Natural killer cell (primary cell): ENCODE results near the gene NAB1. TPM values are rescaled to one million over a fixed set of nuclear protein-coding genes. Genes with fewer than 3 reads are reported as not detected.
"Not testable (repeated sequence)": the region's sequence is repeated elsewhere in the genome, so short reads cannot be mapped to it uniquely, and the experiment has no call there.

Experiments
- ATAC-seq, 3 donors: fragments of 150-1000 bp in 2 of 3; fragments of 200-7000 bp in 1 of 3; cut with Tn5 transposase; 1 replicate in 1 of 3; 2 replicates in 2 of 3; pipeline ENCODE4 v1.10.0; 2021; ENCODE audit warnings: mild to moderate bottlenecking in 2 of 3, moderate library complexity in 2 of 3
- DNase-seq, 2 donors: peaks; one replicate each; pipeline versions ENCODE4 v3.0.0 to v3.0.0-alpha.2; 2013 to 2021; ENCODE audit warnings: mixed read lengths in 1 of 2
- H3K27ac ChIP-seq: one replicate; pipeline ENCODE4 v1.5.1; 2013; ENCODE audit warnings: mild to moderate bottlenecking, low read length
- H3K27me3 ChIP-seq: one replicate; pipeline ENCODE4 v1.6.1; 2013; ENCODE audit warnings: low read length; ENCODE audit not compliant: control insufficient read depth, insufficient read depth
- H3K36me3 ChIP-seq: one replicate; pipeline ENCODE4 v1.6.1; 2013; ENCODE audit warnings: low read length; ENCODE audit not compliant: control insufficient read depth, insufficient read depth
- H3K4me1 ChIP-seq: one replicate; pipeline ENCODE4 v1.6.1; 2013; ENCODE audit warnings: low read length; ENCODE audit not compliant: control insufficient read depth, insufficient read depth
- H3K4me3 ChIP-seq: one replicate; pipeline ENCODE4 v1.5.1; 2013; ENCODE audit warnings: low read length
- H3K9me3 ChIP-seq: one replicate; pipeline ENCODE4 v1.6.1; 2013; ENCODE audit warnings: low read length; ENCODE audit not compliant: control insufficient read depth, insufficient read depth
- H3K27ac Mint-ChIP-seq, 2 donors: one replicate each; pipeline ENCODE4 v1.8.0; 2022; ENCODE audit warnings: mild to moderate bottlenecking in 2 of 2, mixed read lengths in 2 of 2, moderate library complexity in 1 of 2
- H3K27me3 Mint-ChIP-seq, 2 donors: one replicate each; pipeline ENCODE4 v1.8.0; 2022; ENCODE audit warnings: low read depth in 2 of 2, mixed read lengths in 2 of 2
- H3K36me3 Mint-ChIP-seq: one replicate; pipeline ENCODE4 v1.8.0; 2022; ENCODE audit warnings: mixed read lengths
- H3K4me1 Mint-ChIP-seq, 2 donors: one replicate each; pipeline ENCODE4 v1.8.0; 2022; ENCODE audit warnings: mixed read lengths in 2 of 2
- H3K4me3 Mint-ChIP-seq: one replicate; pipeline ENCODE4 v1.8.0; 2022; ENCODE audit warnings: mild to moderate bottlenecking, moderate library complexity, mixed read lengths
- H3K9me3 Mint-ChIP-seq, 2 donors: one replicate each; pipeline ENCODE4 v1.8.0; 2022; ENCODE audit warnings: mixed read lengths in 2 of 2
- CTCF ChIP-seq: fragments of 200-600 bp; IDR thresholded peaks from one replicate; pipeline ENCODE4 v1.8.0; 2022; ENCODE audit warnings: antibody characterized with exemption
- WGBS: methylation state at CpG from one replicate; pipeline ENCODE4 v1.1.7; 2013; ENCODE audit warnings: missing lambda C conversion rate; ENCODE audit not compliant: insufficient coverage; 5-methylcytosine and 5-hydroxymethylcytosine counted together
- intact Hi-C: fragments of 100-400 bp; cut with micrococcal nuclease; formaldehyde crosslinking; loops from one replicate; pipeline ENCODE4 v1.14.2; 2022
- total RNA-seq, 4 donors: library from RNA; stranded (reverse); fragments of 120-200 nt in 1 of 4; gene quantifications; one replicate each; pipeline versions ENCODE4 v1.2.3 to v1.2.4, GENCODE V29; 2013 to 2022

NAB1 gene
- total RNA-seq, 3 donors from 2014 or later (not counting 1 experiment from before 2014, with no cell fraction given), result 31.2 to 42.0 (median 37.8) TPM

DNA sequence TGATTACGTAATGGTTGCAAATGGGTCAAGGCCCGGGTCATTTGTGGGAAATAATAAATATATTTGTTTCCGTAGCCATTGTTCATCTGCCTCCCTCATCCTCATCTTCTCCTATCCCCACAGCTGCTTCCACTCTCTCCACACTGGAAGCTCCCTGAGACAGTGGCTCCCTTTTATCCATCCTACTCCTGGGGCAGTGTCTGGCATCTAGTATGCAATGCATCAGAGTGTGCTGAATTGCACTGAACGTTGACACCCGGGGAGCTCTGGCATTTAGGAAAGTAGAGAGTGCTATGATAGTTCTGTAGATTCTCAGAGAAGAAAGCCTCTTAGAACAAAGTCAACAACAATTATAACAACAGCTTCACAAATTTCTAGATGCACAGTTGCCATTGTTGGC is 45.5 kb upstream of the NAB1 start:
- H3K9me3 ChIP-seq, result no peaks in the 10 kb centered on the region
- no peaks in the 10 kb centered on the region for H3K36me3 ChIP-seq
- Mint-ChIP-seq H3K9me3 (no peaks in the 10 kb centered on the region), H3K36me3 (no peaks in the 10 kb centered on the region), H3K27ac (no peak overlapping the region), H3K4me1 (peaks cover 14 to 22% of the 10 kb centered on the region in 2 donors), H3K4me3 (no peak overlapping the region), H3K27me3 (no peaks in the 10 kb centered on the region)
- H3K4me3 ChIP-seq, result no peak overlapping the region
- TF ChIP-seq CTCF, result no peak
- ATAC-seq (no peak), DNase-seq (no peak)
- H3K4me1 ChIP-seq, result no peaks in the 10 kb centered on the region
- H3K27me3 ChIP-seq, result no peaks in the 10 kb centered on the region
- 80% methylated on average over 2 of the region's 5 CpGs for WGBS
- intact Hi-C loops, result no loop called here
- H3K27ac ChIP-seq, result no peak overlapping the region

DNA sequence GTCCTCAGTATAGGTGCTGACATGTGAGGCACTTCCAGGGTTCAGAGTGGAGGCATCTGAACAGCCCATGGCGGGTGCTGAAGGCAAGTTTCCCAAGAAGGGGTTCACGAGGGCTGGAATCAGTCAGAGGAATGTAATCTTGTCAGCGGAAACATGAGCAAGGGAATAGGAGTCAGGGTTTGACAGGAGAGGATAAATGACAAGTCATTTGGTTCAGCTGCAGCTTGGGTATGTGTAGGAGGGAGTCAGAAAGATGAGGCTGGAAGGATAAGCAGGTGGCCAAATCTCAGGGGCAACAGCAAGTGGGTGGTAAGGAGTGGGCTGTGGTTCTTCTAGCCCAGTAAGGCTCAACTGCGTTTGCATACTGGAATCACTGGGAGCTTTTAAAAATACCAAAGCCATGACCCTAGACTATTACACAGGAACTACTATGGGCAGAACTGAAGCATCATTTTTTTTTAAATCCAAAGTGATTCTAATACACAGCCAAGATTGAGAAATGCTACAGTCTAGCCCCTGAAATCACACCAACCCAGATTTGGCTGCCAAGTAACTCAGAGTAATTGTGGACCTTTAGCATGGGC is 41.8 kb upstream of the NAB1 start:
- H3K4me1 ChIP-seq, result no peaks in the 10 kb centered on the region
- ATAC-seq, result no peak
- H3K4me3 ChIP-seq, result no peak overlapping the region
- no peaks in the 10 kb centered on the region for H3K9me3 ChIP-seq
- 67% methylated on average over 4 of the region's 4 CpGs for WGBS
- H3K4me1 Mint-ChIP-seq, result no peaks in the 10 kb centered on the region
- no peaks in the 10 kb centered on the region for H3K27me3 ChIP-seq
- H3K36me3 Mint-ChIP-seq, result no peaks in the 10 kb centered on the region
- no peak overlapping the region for H3K27ac Mint-ChIP-seq
- no peak overlapping the region for H3K4me3 Mint-ChIP-seq
- intact Hi-C loops, result no loop called here
- DNase-seq, result no peak
- no peaks in the 10 kb centered on the region for H3K9me3 Mint-ChIP-seq
- H3K27me3 Mint-ChIP-seq, result no peaks in the 10 kb centered on the region
- no peaks in the 10 kb centered on the region for H3K36me3 ChIP-seq
- no peak overlapping the region for H3K27ac ChIP-seq
- TF ChIP-seq CTCF, result no peak

DNA sequence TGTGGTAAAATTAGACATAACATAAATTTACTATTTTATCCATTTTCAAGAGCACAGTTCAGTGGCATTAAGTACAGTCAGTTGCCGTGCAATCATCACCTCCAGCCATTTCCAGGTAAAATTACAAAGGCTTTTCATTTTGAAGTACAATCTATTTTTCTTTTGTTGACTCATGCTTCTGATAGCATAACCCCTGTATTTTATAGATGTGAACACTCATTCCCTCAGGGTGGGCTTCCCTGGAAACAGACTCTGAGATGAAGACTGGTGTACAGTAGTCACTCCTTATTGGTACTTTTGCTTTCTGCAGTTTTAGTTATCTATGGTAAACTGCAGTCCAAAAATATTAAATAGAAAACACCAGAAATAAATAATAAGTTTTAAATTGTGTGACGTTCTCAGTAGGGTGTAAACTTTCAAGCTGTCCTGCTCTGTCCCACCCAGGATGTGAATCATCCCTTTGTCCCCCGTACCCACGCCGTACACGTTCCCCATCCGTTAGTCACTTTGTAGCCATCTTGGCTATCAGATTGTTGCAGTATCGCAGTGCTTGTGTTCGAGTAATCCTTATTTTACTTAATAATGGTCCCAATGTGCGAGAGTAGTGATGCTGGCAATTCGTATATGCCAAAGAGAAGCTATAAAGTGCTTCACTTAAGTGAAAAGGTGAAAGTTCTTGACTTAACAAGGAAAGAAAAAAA is 41.1 kb upstream of the NAB1 start:
- no peaks in the 10 kb centered on the region for H3K9me3 ChIP-seq
- Mint-ChIP-seq H3K27ac (no peak overlapping the region), H3K4me3 (no peak overlapping the region), H3K4me1 (no peaks in the 10 kb centered on the region), H3K36me3 (no peaks in the 10 kb centered on the region), H3K9me3 (no peaks in the 10 kb centered on the region), H3K27me3 (no peaks in the 10 kb centered on the region)
- no peaks in the 10 kb centered on the region for H3K4me1 ChIP-seq
- no peak for DNase-seq
- intact Hi-C loops, result no loop called here
- H3K27ac ChIP-seq, result no peak overlapping the region
- ATAC-seq, result no peak
- H3K4me3 ChIP-seq, result no peak overlapping the region
- TF ChIP-seq CTCF, result no peak
- no peaks in the 10 kb centered on the region for H3K27me3 ChIP-seq
- H3K36me3 ChIP-seq, result no peaks in the 10 kb centered on the region
- 86% methylated on average over 11 of the region's 11 CpGs for WGBS

DNA sequence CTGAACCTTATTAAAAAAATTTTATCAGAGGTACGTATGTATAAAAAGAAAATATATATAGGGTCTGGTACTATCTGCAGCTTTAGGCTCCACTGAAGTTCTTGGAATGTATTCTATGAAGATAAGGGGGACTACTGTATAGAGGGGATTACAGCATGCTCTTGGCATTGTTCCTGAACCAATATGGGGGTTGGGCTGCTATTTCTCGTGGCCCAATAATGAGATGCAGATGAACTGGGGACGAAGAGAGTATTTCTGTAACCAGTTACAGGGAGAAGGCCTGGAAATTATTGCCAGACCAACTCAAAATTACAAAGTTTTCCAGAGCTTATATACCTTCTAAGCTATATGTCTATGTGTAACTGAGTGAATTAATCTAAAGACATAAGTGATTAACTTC is 40.0 kb upstream of the NAB1 start:
- H3K27me3 ChIP-seq, ATAC-seq, intact Hi-C loops, H3K36me3 ChIP-seq, H3K4me1 Mint-ChIP-seq, H3K27ac Mint-ChIP-seq, H3K4me3 ChIP-seq, H3K27me3 Mint-ChIP-seq, H3K9me3 Mint-ChIP-seq, H3K4me3 Mint-ChIP-seq, H3K27ac ChIP-seq, DNase-seq, H3K36me3 Mint-ChIP-seq, H3K9me3 ChIP-seq, H3K4me1 ChIP-seq: not testable (repeated sequence)
- WGBS, result 81% methylated on average over 3 of the region's 3 CpGs

DNA sequence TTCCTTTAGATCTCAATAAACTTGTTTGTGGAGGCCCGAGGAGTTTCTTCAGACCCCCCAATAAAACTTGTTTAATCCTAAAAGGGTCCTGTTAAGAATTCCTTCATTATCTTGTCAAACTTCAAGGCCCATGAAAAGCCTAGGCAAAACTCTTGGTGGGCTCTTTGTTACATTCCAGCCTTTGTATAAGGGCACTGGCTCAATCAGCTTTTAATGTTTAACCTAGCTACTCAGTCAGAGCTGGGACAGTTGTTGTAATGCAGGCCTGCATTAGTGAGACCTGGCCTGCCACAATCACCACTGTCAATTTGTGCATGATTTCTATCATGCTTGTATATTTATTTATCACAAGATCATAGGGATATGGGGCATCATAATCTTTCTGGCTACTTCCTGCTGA is 39.5 kb upstream of the NAB1 start:
- H3K36me3 ChIP-seq, H3K27me3 Mint-ChIP-seq, H3K27me3 ChIP-seq, H3K4me1 Mint-ChIP-seq, H3K4me3 Mint-ChIP-seq, DNase-seq, H3K9me3 ChIP-seq, ATAC-seq, intact Hi-C loops, H3K9me3 Mint-ChIP-seq, H3K36me3 Mint-ChIP-seq, H3K4me3 ChIP-seq, H3K27ac ChIP-seq, H3K4me1 ChIP-seq, H3K27ac Mint-ChIP-seq: not testable (repeated sequence)
- WGBS, result no CpG with 5 or more reads among the region's 1 CpG

- H3K4me1 Mint-ChIP-seq, result not testable (repeated sequence)
These were observed 38.4 kb upstream of the NAB1 start for GRCh38 chr2:190610528-190610927.

More at GRCh38 chr2:190610528-190610927, 38.4 kb upstream of the NAB1 start:
- H3K9me3 ChIP-seq, H3K27me3 ChIP-seq, H3K27ac Mint-ChIP-seq, H3K36me3 Mint-ChIP-seq, intact Hi-C loops, H3K4me3 ChIP-seq, DNase-seq, H3K27ac ChIP-seq, H3K36me3 ChIP-seq, ATAC-seq, H3K27me3 Mint-ChIP-seq, H3K4me1 ChIP-seq, H3K4me3 Mint-ChIP-seq, H3K9me3 Mint-ChIP-seq: not testable (repeated sequence)
- no CpG with 5 or more reads among the region's 2 CpGs for WGBS
